DOHH2 (cell line): ENCODE measurements around the gene ANAPC1.

ENCODE experiments used
- H3F3A ChIP-seq: fragments of 200-600 bp; sonication (generic), shearing (Covaris generic); 2 replicates; pipeline ENCODE4 v1.6.0; 2016; ENCODE audit warnings: antibody characterized with exemption, mild to moderate bottlenecking; ENCODE audit not compliant: control insufficient read depth, insufficient read depth
- H3K27ac ChIP-seq: fragments of 200-600 bp; sonication (generic); 2 replicates; pipeline ENCODE4 v1.5.1; 2014; ENCODE audit warnings: low read depth, mild to moderate bottlenecking, low read length, moderate library complexity
- H3K27me3 ChIP-seq: fragments of 200-600 bp; sonication (generic); 2 replicates; pipeline ENCODE4 v1.6.1; 2014; ENCODE audit warnings: mild to moderate bottlenecking, low read length, mixed read lengths; ENCODE audit not compliant: control insufficient read depth
- H3K36me3 ChIP-seq: fragments of 200-600 bp; sonication (generic); 2 replicates; pipeline ENCODE4 v1.6.1; 2014; ENCODE audit warnings: mild to moderate bottlenecking, low read length, moderate library complexity, mixed read lengths; ENCODE audit not compliant: control insufficient read depth
- H3K4me1 ChIP-seq: fragments of 200-600 bp; sonication (generic); 2 replicates; pipeline ENCODE4 v1.6.1; 2014; ENCODE audit warnings: mild to moderate bottlenecking, low read length, mixed read lengths; ENCODE audit not compliant: control insufficient read depth
- H3K4me2 ChIP-seq: fragments of 200-600 bp; sonication (generic); 2 replicates; pipeline ENCODE4 v1.6.0; 2014; ENCODE audit warnings: mild to moderate bottlenecking, low read length, moderate library complexity
- H3K4me3 ChIP-seq: fragments of 200-600 bp; sonication (generic); 2 replicates; pipeline ENCODE4 v1.5.1; 2014; ENCODE audit warnings: mild to moderate bottlenecking, low read length, mixed read lengths
- H3K79me2 ChIP-seq: fragments of 200-600 bp; sonication (generic); 2 replicates; pipeline ENCODE4 v1.6.1; 2014; ENCODE audit warnings: mild to moderate bottlenecking, low read length, mixed read lengths; ENCODE audit not compliant: control insufficient read depth
- H3K9me2 ChIP-seq: fragments of 200-600 bp; sonication (generic); replicated peaks from 2 replicates; pipeline ENCODE4 v1.6.1; 2014; ENCODE audit warnings: mild to moderate bottlenecking, low read length, mixed read lengths; ENCODE audit not compliant: control insufficient read depth
- H3K9me3 ChIP-seq: fragments of 200-600 bp; sonication (generic); 2 replicates; pipeline ENCODE4 v1.6.1; 2014; ENCODE audit warnings: antibody characterized with exemption, low read length, mixed read lengths; ENCODE audit not compliant: control insufficient read depth, insufficient read depth
- H4K20me1 ChIP-seq: fragments of 200-600 bp; sonication (generic); 2 replicates; pipeline ENCODE4 v1.6.0; 2014; ENCODE audit warnings: low read depth, mild to moderate bottlenecking, antibody characterized with exemption, low read length, moderate library complexity; ENCODE audit not compliant: control insufficient read depth, insufficient read depth
- EZH2phosphoT487 ChIP-seq: fragments of 200-600 bp; sonication (generic); IDR thresholded peaks from 2 replicates; pipeline ENCODE4 v1.6.1; 2017; ENCODE audit warnings: borderline replicate concordance, mild to moderate bottlenecking, antibody characterized with exemption, low read length, moderate library complexity, mixed read lengths
- TF ChIP-seq, protein P1 (sequence below): fragments of 200-600 bp; sonication (generic); IDR thresholded peaks from one replicate; pipeline ENCODE4 v1.5.1; 2014; ENCODE audit warnings: antibody characterized with exemption, mild to moderate bottlenecking, low read depth, low read length; ENCODE audit not compliant: poor library complexity, severe bottlenecking

Gene ANAPC1

DNA sequence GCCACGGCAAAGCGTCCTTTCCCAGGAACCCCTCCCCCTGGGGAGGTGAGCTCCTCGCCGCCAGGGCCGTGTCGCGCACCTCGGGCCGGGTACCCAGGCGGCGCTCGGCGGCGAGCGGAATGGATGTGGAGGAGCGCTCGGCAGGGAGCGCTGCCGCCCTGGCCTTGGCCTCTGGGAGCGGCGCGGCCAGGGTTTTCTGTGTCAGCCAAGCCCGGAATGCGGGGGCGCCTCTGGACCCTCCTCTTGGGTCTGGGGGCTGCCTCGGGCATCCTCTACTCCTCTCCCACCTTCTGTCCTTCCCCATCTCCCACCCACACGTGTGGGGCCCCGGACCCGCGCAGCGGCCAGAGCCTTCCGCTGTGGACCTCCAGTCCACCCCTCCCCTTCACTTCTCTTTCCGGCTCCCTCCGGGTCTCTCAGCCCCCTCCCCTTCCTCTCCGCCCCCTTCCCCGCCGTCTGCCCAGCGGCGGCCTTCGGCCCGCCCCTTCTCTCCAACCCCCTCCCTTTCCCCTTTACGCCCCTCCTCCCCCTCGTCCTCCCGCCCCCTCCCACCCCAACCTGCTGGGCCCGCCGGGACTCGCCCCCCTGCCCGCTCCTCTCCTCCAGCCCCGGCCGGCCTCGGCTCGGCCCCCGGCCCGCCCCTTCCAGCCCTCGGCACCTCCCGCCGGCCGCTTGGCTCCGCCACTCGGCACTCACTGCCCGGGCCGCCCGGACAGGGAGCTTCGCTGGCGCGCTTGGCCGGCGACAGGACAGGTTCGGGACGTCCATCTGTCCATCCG, 14.1 kb upstream of the ANAPC1 start, which contains the start of gene MERTK:
TSS of gene MERTK (plus strand) at position 684 of the 779 bp plus-strand sequence. CDS start 129 bp downstream, outside the sequence.
- no peak within 1 kb of the TSS for H3K27ac ChIP-seq

DNA sequence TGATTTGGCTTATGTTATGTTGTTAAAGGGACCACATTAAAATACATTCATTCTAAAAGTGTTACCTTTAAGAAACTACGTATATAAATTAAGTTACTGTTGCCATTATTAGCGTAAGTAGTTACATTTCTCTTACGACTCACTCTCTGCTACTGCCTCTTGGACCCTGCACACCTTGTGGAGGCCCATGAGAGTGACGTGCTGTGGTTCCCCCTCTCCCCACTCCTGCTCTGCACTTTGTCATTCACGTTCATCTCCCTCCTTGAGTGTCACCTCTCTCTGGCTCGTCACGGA, 13.6 kb upstream of the ANAPC1 start:
- no peaks in the 10 kb centered on the region for H3K9me3 ChIP-seq
- TF ChIP-seq EZH2phosphoT487: no peak
- TF ChIP-seq, protein P1, sequence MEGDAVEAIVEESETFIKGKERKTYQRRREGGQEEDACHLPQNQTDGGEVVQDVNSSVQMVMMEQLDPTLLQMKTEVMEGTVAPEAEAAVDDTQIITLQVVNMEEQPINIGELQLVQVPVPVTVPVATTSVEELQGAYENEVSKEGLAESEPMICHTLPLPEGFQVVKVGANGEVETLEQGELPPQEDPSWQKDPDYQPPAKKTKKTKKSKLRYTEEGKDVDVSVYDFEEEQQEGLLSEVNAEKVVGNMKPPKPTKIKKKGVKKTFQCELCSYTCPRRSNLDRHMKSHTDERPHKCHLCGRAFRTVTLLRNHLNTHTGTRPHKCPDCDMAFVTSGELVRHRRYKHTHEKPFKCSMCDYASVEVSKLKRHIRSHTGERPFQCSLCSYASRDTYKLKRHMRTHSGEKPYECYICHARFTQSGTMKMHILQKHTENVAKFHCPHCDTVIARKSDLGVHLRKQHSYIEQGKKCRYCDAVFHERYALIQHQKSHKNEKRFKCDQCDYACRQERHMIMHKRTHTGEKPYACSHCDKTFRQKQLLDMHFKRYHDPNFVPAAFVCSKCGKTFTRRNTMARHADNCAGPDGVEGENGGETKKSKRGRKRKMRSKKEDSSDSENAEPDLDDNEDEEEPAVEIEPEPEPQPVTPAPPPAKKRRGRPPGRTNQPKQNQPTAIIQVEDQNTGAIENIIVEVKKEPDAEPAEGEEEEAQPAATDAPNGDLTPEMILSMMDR: no peak
- peak overlapping the region; percentile 67 for H3K4me2 ChIP-seq
- no peak overlapping the region for H3K27ac ChIP-seq
- no peaks in the 10 kb centered on the region for H3K36me3 ChIP-seq
- H3K4me1 ChIP-seq: peaks cover 8% of the 10 kb centered on the region
- H4K20me1 ChIP-seq: no peaks in the 10 kb centered on the region
- 0 out of 2 replicates have a peak, but pooled peaks cover 5% of the 10 kb centered on the region for H3F3A ChIP-seq
- peaks cover 40% of the 10 kb centered on the region for H3K27me3 ChIP-seq
- H3K9me2 ChIP-seq: no peaks in the 10 kb centered on the region
- H3K79me2 ChIP-seq: no peaks in the 10 kb centered on the region
- H3K4me3 ChIP-seq: peak overlapping the region; percentile 58

More for the DNA sequence above, 14.1 kb upstream of the ANAPC1 start, which contains the start of gene MERTK:
- Histone ChIP-seq H4K20me1 (no peaks in the 10 kb centered on the region), H3K27me3 (peaks cover 40% of the 10 kb centered on the region), H3K79me2 (no peaks in the 10 kb centered on the region), H3K4me2 (peak within 1 kb of the TSS; percentile 67), H3K4me3 (peak within 1 kb of the TSS; percentile 58), H3K9me3 (no peaks in the 10 kb centered on the region), H3K4me1 (peaks cover 8% of the 10 kb centered on the region), H3K9me2 (no peaks in the 10 kb centered on the region), H3K36me3 (no peaks in the 10 kb centered on the region), H3F3A (0 out of 2 replicates have a peak, but pooled peaks cover 5% of the 10 kb centered on the region)
- peak; percentile 65; the same call in 1 of the 2 replicates for TF ChIP-seq EZH2phosphoT487
- TF ChIP-seq, protein P1: peak; percentile 21

DNA sequence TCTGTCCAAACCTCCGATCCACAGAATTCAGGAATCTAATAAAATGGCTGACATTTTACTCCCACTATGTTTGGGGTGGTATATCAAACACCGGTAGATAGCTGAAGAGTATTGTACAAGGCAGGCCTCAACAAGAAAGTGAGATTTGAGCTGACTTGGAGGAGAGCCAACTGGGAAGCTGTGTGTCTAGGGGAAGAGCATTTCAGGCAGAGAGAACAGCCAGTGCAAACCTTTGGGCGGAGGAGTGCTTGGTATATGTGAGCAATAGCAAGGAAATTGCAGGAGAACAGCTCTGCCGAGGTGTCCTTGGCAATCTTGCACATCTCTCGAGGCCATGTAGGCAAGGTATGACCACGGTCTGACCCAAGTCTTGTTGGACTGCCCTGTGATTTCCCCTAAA, 12.6 kb upstream of the ANAPC1 start:
- H3K27me3 ChIP-seq: peaks cover 37% of the 10 kb centered on the region
- H3K4me1 ChIP-seq: peaks cover 8% of the 10 kb centered on the region
- no peaks in the 10 kb centered on the region for H4K20me1 ChIP-seq
- no peaks in the 10 kb centered on the region for H3K79me2 ChIP-seq
- H3K4me2 ChIP-seq: no peak overlapping the region
- no peak overlapping the region for H3K4me3 ChIP-seq
- H3K9me3 ChIP-seq: no peaks in the 10 kb centered on the region
- TF ChIP-seq, protein P1: no peak
- no peak for TF ChIP-seq EZH2phosphoT487
- no peaks in the 10 kb centered on the region for H3K36me3 ChIP-seq
- H3F3A ChIP-seq: 0 out of 2 replicates have a peak, but pooled peaks cover 5% of the 10 kb centered on the region
- H3K9me2 ChIP-seq: no peaks in the 10 kb centered on the region
- no peak overlapping the region for H3K27ac ChIP-seq
